Left cardiac atrium (tissue), 4 donors: ENCODE data around the gene DMP1. TPM values are rescaled to one million over a fixed set of nuclear protein-coding genes. Genes with fewer than 3 reads are reported as not detected.

Experiments used
- ATAC-seq, 2 donors: fragments of 200-7000 bp; cut with Tn5 transposase; one replicate each; pipeline ENCODE4 v1.9.1; 2020; ENCODE audit warnings: mild to moderate bottlenecking in 2 of 2, moderate library complexity in 2 of 2
- DNase-seq: peaks from one replicate; pipeline ENCODE4 v3.0.0-alpha.2; 2020
- intact Hi-C, 2 donors: fragments of 100-400 bp; cut with DNase I; formaldehyde crosslinking; loops; one replicate each; pipeline versions ENCODE4 v1.14.1 to v1.15.1; 2022 to 2023
- long read RNA-seq: library from polyadenylated mRNA; unstranded; transcript quantifications from one replicate; pipeline ENCODE4 v2.0.0, GENCODE V29; 2021
- total RNA-seq, 2 donors: library from RNA; stranded (reverse); fragmentation: NEBNext Ultra II Directional; extraction: Animal tissue kit (Norgen Biotek cat#: 25700); gene quantifications; one replicate each; pipeline ENCODE4 v1.2.1, GENCODE V29; 2021
- donor health status: DM: no; HTN: yes; CAD: no.
- donor health status: DM: no; HTN: yes; CAD: no; lungs with severe emphysema.
- donor health status: DM: yes; HTN: yes; CAD: no.
- donor health status: Dilated cardiomyopathy.

DMP1 gene
- not detected for total RNA-seq
- long read RNA-seq, result 0 reads

- intact Hi-C loops, result no loop called here
- DNase-seq (no peak), ATAC-seq (no peak)
Measured at GRCh38 chr4:87649980-87650379, at the start of gene DMP1. Gene DMP1 (plus strand): TSS chr4:87650280. CDS start chr4:87656493, 6,213 bp downstream.

GRCh38 chr4:87601361-87601760 is 48.7 kb upstream of the DMP1 start:
- DNase-seq (no peak), ATAC-seq (no peak)

GRCh38 chr4:87608229-87608628 is 41.9 kb upstream of the DMP1 start, which contains the start of gene DSPP:
Gene DSPP (plus strand): TSS chr4:87608529. CDS start chr4:87610909, 2,380 bp downstream.
- no peak for DNase-seq
- no peak for ATAC-seq
- intact Hi-C loops, result no loop called here

More at GRCh38 chr4:87601361-87601760, 48.7 kb upstream of the DMP1 start:
- intact Hi-C loops, result no loop called here

GRCh38 chr4:87614292-87614890 is 35.7 kb upstream of the DMP1 start:
- DNase-seq (no peak), ATAC-seq (no peak)
- intact Hi-C loops, result no loop called here

- DNase-seq (no peak), ATAC-seq (no peak)
- intact Hi-C loops, result no loop called here
Measured at GRCh38 chr4:87616268-87616667, 33.8 kb upstream of the DMP1 start.

- ATAC-seq (no peak), DNase-seq (no peak)
- intact Hi-C loops, result no loop called here
Measured at GRCh38 chr4:87620086-87620485, 30.0 kb upstream of the DMP1 start.

GRCh38 chr4:87620491-87620890 is 29.6 kb upstream of the DMP1 start:
- ATAC-seq (peak; percentile 61 to 81), DNase-seq (no peak)
- intact Hi-C loops, result no loop called here

GRCh38 chr4:87622303-87622702 is 27.8 kb upstream of the DMP1 start:
- intact Hi-C loops, result no loop called here
- ATAC-seq (no peak), DNase-seq (no peak)

- ATAC-seq (no peak), DNase-seq (no peak)
- intact Hi-C loops, result no loop called here
Measured at GRCh38 chr4:87624698-87625097, 25.4 kb upstream of the DMP1 start.

- intact Hi-C loops, result no loop called here
- DNase-seq, result no peak
- ATAC-seq, result no peak
Measured at GRCh38 chr4:87631668-87632067, 18.4 kb upstream of the DMP1 start.

- DNase-seq (no peak), ATAC-seq (no peak)
- intact Hi-C loops, result no loop called here
Measured at GRCh38 chr4:87632469-87632868, 17.6 kb upstream of the DMP1 start.

GRCh38 chr4:87633243-87633642 is 16.8 kb upstream of the DMP1 start:
- ATAC-seq (peak in 1 of 2 donors; percentile 38), DNase-seq (no peak)
- intact Hi-C loops, result no loop called here

GRCh38 chr4:87644286-87644685 is 5.8 kb upstream of the DMP1 start:
- ATAC-seq (no peak), DNase-seq (no peak)
- intact Hi-C loops, result no loop called here

- ATAC-seq, result no peak
- intact Hi-C loops, result no loop called here
- no peak for DNase-seq
Measured at GRCh38 chr4:87650938-87651337, 858 bp downstream of the DMP1 start.

- intact Hi-C loops, result no loop called here
- no peak for DNase-seq
- ATAC-seq, result no peak
Measured at GRCh38 chr4:87651941-87652340, 1.9 kb downstream of the DMP1 start.

GRCh38 chr4:87654487-87655044 is 4.5 kb downstream of the DMP1 start:
- ATAC-seq (no peak), DNase-seq (no peak)
- intact Hi-C loops, result no loop called here

GRCh38 chr4:87657525-87657924 is 7.4 kb downstream of the DMP1 start:
- intact Hi-C loops, result no loop called here
- peak in 1 of 2 donors; percentile 26 for ATAC-seq
- no peak for DNase-seq

GRCh38 chr4:87659247-87659931 is 9.3 kb downstream of the DMP1 start:
- no peak for DNase-seq
- intact Hi-C loops, result no loop called here
- no peak for ATAC-seq

- intact Hi-C loops, result no loop called here
- no peak for ATAC-seq
- no peak for DNase-seq
Measured at GRCh38 chr4:87662871-87663270, 12.8 kb downstream of the DMP1 start.

GRCh38 chr4:87669373-87669772 is 19.3 kb downstream of the DMP1 start:
- ATAC-seq (no peak), DNase-seq (no peak)
- intact Hi-C loops, result no loop called here

GRCh38 chr4:87677731-87678130 is 27.7 kb downstream of the DMP1 start:
- intact Hi-C loops, result loop anchor here in 1 of 2 donors (2.0 to 5.0 kb wide), 3 partner anchors 163 to 535 kb away; no protein-coding TSS in a partner anchor
- DNase-seq (no peak), ATAC-seq (peak; percentile 31 to 68)
